ENCODE results near the gene TMEM215.

The TMEM215 gene

GRCh38 chr9:32783168-32783891 lies at the start of gene TMEM215:
TMEM215 (plus strand) TSS chr9:32783540; CDS start chr9:32784184, 644 bp downstream.
- no peak for TF ChIP-seq CTCF (IDR thresholded peaks at IDR 0.05; ENCODE audit: low read depth, low read length)
- DNase-seq (ENCODE audit: low read depth in 2 of 2): no peak
- H3K4me3 ChIP-seq (replicated peaks in 1 of 2; ENCODE audit: low read depth in 2 of 2, low read length in 2 of 2): no peak within 1 kb of the TSS

- DNase-seq (ENCODE audit: low read depth in 2 of 2): no peak
- TF ChIP-seq CTCF (IDR thresholded peaks at IDR 0.05; ENCODE audit: low read depth, low read length): no peak
- H3K4me3 ChIP-seq (replicated peaks in 1 of 2; ENCODE audit: low read depth in 2 of 2, low read length in 2 of 2): no peak overlapping the region
These were observed 47.9 kb upstream of the TMEM215 start for GRCh38 chr9:32735476-32735875.

GRCh38 chr9:32737378-32737777 lies 46.0 kb upstream of the TMEM215 start:
- DNase-seq (ENCODE audit: low read depth in 2 of 2): no peak
- TF ChIP-seq CTCF (IDR thresholded peaks at IDR 0.05; ENCODE audit: low read depth, low read length): no peak
- no peak overlapping the region for H3K4me3 ChIP-seq (replicated peaks in 1 of 2; ENCODE audit: low read depth in 2 of 2, low read length in 2 of 2)

- DNase-seq (ENCODE audit: low read depth in 2 of 2): peak in 1 of 2 donors; percentile 18
- no peak for TF ChIP-seq CTCF (IDR thresholded peaks at IDR 0.05; ENCODE audit: low read depth, low read length)
- H3K4me3 ChIP-seq (replicated peaks in 1 of 2; ENCODE audit: low read depth in 2 of 2, low read length in 2 of 2): no peak overlapping the region
These were observed 44.7 kb upstream of the TMEM215 start for GRCh38 chr9:32738501-32739172.

- no peak overlapping the region for H3K4me3 ChIP-seq (replicated peaks in 1 of 2; ENCODE audit: low read depth in 2 of 2, low read length in 2 of 2)
- DNase-seq (ENCODE audit: low read depth in 2 of 2): peak; percentile 4 to 23
- no peak for TF ChIP-seq CTCF (IDR thresholded peaks at IDR 0.05; ENCODE audit: low read depth, low read length)
These were observed 41.6 kb upstream of the TMEM215 start for GRCh38 chr9:32741706-32742105.

- H3K4me3 ChIP-seq (replicated peaks in 1 of 2; ENCODE audit: low read depth in 2 of 2, low read length in 2 of 2): no peak overlapping the region
- DNase-seq (ENCODE audit: low read depth in 2 of 2): no peak
- no peak for TF ChIP-seq CTCF (IDR thresholded peaks at IDR 0.05; ENCODE audit: low read depth, low read length)
These were observed 41.0 kb upstream of the TMEM215 start for GRCh38 chr9:32742296-32742695.
